Suprapubic skin (tissue), 4 donors: ENCODE data around the gene S100B. TPM values are rescaled to one million over a fixed set of nuclear protein-coding genes. Genes with fewer than 3 reads are reported as not detected.

Experiments
- DNase-seq, 2 donors: peaks; one replicate each; pipeline ENCODE4 v3.0.0-alpha.2; 2019; ENCODE audit warnings: low spot score in 2 of 2
- H3K27ac ChIP-seq: fragments of 200-600 bp; sonication (generic); one replicate; pipeline ENCODE4 v1.5.1; 2019
- H3K27me3 ChIP-seq: fragments of 200-600 bp; sonication (generic); one replicate; pipeline ENCODE4 v1.5.1; 2019
- H3K36me3 ChIP-seq: fragments of 200-600 bp; sonication (generic); one replicate; pipeline ENCODE4 v1.5.1; 2019
- H3K4me1 ChIP-seq: fragments of 200-600 bp; sonication (generic); one replicate; pipeline ENCODE4 v1.5.1; 2019
- H3K4me3 ChIP-seq: fragments of 200-600 bp; sonication (generic); one replicate; pipeline ENCODE4 v1.5.1; 2019; ENCODE audit warnings: mild to moderate bottlenecking
- H3K9me3 ChIP-seq: fragments of 200-600 bp; sonication (generic); one replicate; pipeline ENCODE4 v1.5.1; 2019
- EP300 ChIP-seq: sonication (generic); formaldehyde crosslinking; IDR thresholded peaks from one replicate; pipeline ENCODE4 v1.6.1; 2017; ENCODE audit warnings: antibody characterized with exemption
- POLR2A ChIP-seq, 2 donors: fragments of 450-650 bp; IDR thresholded peaks; one replicate each; pipeline ENCODE4 v1.6.1; 2017; ENCODE audit warnings: antibody characterized with exemption in 2 of 2, mild to moderate bottlenecking in 2 of 2, moderate library complexity in 2 of 2
- POLR2AphosphoS5 ChIP-seq, 3 donors: sonication (generic); formaldehyde crosslinking; IDR thresholded peaks; one replicate each; pipeline ENCODE4 v1.6.1; 2017; ENCODE audit warnings: antibody characterized with exemption in 3 of 3
- WGBS: methylation state at CpG from one replicate; pipeline ENCODE4 v1.1.5; 2018; 5-methylcytosine and 5-hydroxymethylcytosine counted together
- total RNA-seq, 4 donors: library from RNA; depleted of rRNA; stranded (reverse); fragments of >200 nt; gene quantifications; one replicate each; pipeline ENCODE4 v1.1.0, GENCODE V29; 2016
- TF ChIP-seq, protein P1 (sequence below), 2 donors: fragments of 200-600 bp in 1 of 2; fragments of 450-650 bp in 1 of 2; sonication (generic) in 1 of 2; IDR thresholded peaks; one replicate each; pipeline ENCODE4 v1.5.1; 2016 to 2019; ENCODE audit warnings: antibody characterized with exemption in 2 of 2, mild to moderate bottlenecking in 1 of 2, moderate library complexity in 1 of 2

Gene S100B
- total RNA-seq, 4 donors from 2014 or later, result 11.4 to 16.5 (median 14.2) TPM

DNA sequence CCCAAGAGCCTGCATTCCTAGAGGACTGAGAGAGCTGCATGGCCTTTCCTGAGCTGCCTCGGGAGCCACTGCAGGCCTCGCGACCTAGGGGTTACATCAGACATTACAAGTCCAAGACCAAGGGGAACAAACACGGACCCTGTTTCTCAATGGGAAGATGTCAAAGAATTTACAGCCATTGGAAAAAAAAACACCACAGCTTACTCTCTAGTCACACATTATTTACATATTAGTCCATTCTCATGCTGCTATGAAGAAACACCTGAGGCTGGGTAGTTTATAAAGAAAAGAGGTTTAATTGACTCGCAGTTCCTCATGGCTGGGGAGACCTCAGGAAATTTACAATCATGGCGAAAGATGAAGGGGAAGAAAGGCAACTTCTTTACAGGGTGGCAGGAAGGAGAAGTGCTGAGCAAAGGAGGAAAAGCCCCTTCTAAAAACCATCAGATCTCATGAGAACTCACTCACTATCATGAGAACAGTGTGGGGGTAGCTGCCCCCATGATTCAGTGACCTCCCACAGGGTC lies 22.2 kb upstream of the S100B start:
- no peak overlapping the region for H3K4me3 ChIP-seq

DNA sequence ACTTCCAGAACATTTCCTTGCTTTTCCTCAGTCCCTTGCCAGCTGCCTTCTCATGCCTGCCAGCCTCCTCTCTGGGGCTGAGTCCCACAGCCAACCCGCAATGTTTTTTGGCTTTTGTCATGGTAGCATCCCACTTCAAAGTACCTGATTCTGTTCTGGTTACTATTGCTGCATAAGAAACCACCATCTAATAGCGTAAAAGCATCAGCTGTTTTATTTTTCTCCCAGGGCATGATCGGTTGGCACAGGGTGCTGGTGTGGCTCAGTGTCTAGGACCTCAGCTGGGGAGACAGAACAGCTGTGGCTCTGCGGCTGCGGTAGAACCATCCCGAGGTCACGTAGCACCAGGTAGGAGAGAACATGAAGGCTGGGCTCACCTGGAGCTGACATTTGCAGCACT lies 21.7 kb upstream of the S100B start:
- no peak overlapping the region for H3K27ac ChIP-seq
- H3K9me3 ChIP-seq, result peaks cover 5% of the 10 kb centered on the region
- H3K27me3 ChIP-seq, result peaks cover 3% of the 10 kb centered on the region
- H3K4me3 ChIP-seq, result no peak overlapping the region
- no peaks in the 10 kb centered on the region for H3K36me3 ChIP-seq
- no peaks in the 10 kb centered on the region for H3K4me1 ChIP-seq
- TF ChIP-seq POLR2A (IDR thresholded peaks at IDR 0.05) (no peak), EP300 (no peak)
- TF ChIP-seq, protein P1, sequence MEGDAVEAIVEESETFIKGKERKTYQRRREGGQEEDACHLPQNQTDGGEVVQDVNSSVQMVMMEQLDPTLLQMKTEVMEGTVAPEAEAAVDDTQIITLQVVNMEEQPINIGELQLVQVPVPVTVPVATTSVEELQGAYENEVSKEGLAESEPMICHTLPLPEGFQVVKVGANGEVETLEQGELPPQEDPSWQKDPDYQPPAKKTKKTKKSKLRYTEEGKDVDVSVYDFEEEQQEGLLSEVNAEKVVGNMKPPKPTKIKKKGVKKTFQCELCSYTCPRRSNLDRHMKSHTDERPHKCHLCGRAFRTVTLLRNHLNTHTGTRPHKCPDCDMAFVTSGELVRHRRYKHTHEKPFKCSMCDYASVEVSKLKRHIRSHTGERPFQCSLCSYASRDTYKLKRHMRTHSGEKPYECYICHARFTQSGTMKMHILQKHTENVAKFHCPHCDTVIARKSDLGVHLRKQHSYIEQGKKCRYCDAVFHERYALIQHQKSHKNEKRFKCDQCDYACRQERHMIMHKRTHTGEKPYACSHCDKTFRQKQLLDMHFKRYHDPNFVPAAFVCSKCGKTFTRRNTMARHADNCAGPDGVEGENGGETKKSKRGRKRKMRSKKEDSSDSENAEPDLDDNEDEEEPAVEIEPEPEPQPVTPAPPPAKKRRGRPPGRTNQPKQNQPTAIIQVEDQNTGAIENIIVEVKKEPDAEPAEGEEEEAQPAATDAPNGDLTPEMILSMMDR (IDR thresholded peaks at IDR 0.05), result no peak
- 89% methylated on average over 7 of the region's 7 CpGs for WGBS
- DNase-seq, result no peak

More for the DNA sequence above, 22.2 kb upstream of the S100B start:
- Histone ChIP-seq H3K27me3 (peaks cover 3% of the 10 kb centered on the region), H3K27ac (no peak overlapping the region), H3K36me3 (no peaks in the 10 kb centered on the region), H3K4me1 (no peaks in the 10 kb centered on the region), H3K9me3 (peaks cover 5% of the 10 kb centered on the region)
- no peak for TF ChIP-seq EP300
- TF ChIP-seq POLR2AphosphoS5 (IDR thresholded peaks at IDR 0.05), result no peak
- TF ChIP-seq, protein P1 (IDR thresholded peaks at IDR 0.05), result no peak
- TF ChIP-seq POLR2A (IDR thresholded peaks at IDR 0.05), result no peak
- WGBS, result 81% methylated on average over 6 of the region's 6 CpGs
- no peak for DNase-seq

DNA sequence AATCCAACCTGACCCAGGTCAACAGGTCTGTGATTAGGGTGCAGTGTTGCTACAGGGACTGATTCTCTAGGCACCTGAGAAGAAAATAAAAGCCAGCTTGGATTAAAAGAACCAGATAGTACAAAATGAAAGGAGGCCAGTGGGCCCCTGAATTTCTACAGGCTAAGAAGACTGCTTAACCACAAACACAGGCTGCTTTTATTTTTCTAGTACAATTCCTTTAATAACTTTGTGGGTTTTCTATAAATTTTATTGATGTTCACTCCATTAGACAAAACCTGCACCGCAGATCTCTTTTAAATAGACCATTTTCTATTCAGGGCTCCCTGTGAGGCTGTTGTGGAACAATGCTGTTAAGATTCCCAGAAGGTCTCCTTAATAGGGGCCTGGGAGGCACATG lies 20.9 kb upstream of the S100B start:
- DNase-seq, result no peak
- Histone ChIP-seq H3K9me3 (peaks cover 5% of the 10 kb centered on the region), H3K4me3 (no peak overlapping the region), H3K36me3 (no peaks in the 10 kb centered on the region), H3K27me3 (peaks cover 3% of the 10 kb centered on the region), H3K27ac (no peak overlapping the region), H3K4me1 (no peaks in the 10 kb centered on the region)
- 96% methylated on average over 1 of the region's 1 CpG for WGBS
- TF ChIP-seq POLR2AphosphoS5 (IDR thresholded peaks at IDR 0.05) (no peak), EP300 (no peak)

DNA sequence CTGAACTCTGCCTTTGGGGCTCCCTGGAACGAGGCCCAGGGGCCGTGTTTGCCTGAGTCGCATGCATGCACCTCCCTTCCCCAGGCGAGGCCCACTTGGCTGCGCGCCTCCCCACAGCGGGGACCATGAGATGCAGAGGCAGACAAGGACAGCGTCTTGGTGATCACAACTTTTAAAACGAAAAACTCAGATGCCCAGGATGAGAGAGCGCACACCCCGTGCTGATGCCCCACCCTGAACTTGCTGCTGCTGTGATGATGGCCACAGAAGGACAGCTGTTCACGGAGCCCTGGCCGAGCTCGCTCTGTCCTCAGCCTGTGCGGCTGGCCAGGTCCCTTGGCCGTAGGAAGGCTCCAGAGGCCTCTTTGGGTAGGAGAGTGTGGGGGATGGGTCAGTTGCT lies 19.2 kb upstream of the S100B start:
- TF ChIP-seq, protein P1 (IDR thresholded peaks at IDR 0.05), result no peak
- no peak for TF ChIP-seq POLR2AphosphoS5 (IDR thresholded peaks at IDR 0.05)
- no peak for TF ChIP-seq EP300
- no peak for TF ChIP-seq POLR2A (IDR thresholded peaks at IDR 0.05)
- 64% methylated on average over 11 of the region's 16 CpGs for WGBS
- Histone ChIP-seq H3K36me3 (no peaks in the 10 kb centered on the region), H3K9me3 (peaks cover 5% of the 10 kb centered on the region), H3K27ac (no peak overlapping the region), H3K27me3 (no peaks in the 10 kb centered on the region), H3K4me3 (no peak overlapping the region), H3K4me1 (no peaks in the 10 kb centered on the region)
- DNase-seq, result peak in 1 of 2 donors; percentile 48

DNA sequence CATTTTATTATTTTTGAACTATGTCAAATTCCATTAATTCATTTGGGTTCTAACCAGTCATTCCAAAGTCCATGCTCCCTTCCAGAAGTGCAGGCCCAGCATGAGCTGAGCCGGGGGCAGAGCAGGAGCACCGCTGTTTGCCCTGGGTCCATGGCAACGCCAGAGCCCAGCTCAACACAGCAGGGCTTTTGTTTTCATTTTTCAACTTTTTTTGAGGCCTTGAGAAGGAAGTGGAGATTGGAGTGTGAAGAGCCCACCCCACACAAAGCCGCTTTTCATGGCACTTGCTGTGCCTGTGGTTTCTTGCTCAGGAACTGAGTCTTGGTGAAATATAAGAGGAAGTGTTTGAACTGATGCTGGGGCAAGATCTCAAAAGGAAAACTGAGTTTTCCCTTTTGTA lies 17.3 kb upstream of the S100B start:
- DNase-seq, result peak in 1 of 2 donors; percentile 62
- Histone ChIP-seq H3K27ac (peak overlapping the region; percentile 53), H3K4me3 (no peak overlapping the region), H3K4me1 (no peaks in the 10 kb centered on the region), H3K27me3 (no peaks in the 10 kb centered on the region), H3K36me3 (no peaks in the 10 kb centered on the region), H3K9me3 (peaks cover 5% of the 10 kb centered on the region)
- 62% methylated on average over 4 of the region's 4 CpGs for WGBS
- TF ChIP-seq EP300 (no peak), POLR2AphosphoS5 (IDR thresholded peaks at IDR 0.05) (no peak), POLR2A (IDR thresholded peaks at IDR 0.05) (no peak)
- TF ChIP-seq, protein P1 (IDR thresholded peaks at IDR 0.05), result no peak
